GM12874 (cell line): ENCODE results near the gene CDKN2B-AS1.

Source experiments
- CTCF ChIP-seq: IDR thresholded peaks from 2 replicates; pipeline ENCODE4 v1.5.1; 2011; ENCODE audit warnings: low read depth, mild to moderate bottlenecking, control low read depth, low read length, moderate library complexity; ENCODE audit not compliant: insufficient read depth

The CDKN2B-AS1 gene

DNA sequence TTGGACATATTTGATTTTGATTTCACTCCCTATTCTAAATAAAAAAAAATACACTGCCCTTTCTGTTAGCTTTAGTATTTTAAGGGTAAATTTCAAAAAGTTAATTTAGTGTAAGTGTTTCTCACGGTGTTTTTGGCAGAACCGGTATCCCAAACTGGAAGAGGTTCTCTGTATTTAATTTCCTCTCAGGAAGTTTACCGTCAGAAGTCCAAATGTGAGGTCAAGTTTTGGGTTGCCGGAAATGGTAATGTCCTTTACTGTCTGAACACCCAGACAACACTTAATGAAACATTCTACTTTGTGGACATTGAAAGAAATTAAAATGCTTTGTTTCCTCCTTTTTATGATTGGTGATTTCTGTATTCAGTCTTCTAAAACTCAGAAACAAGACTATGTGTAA, 163.2 kb downstream of the CDKN2B-AS1 start:
- no peak for TF ChIP-seq CTCF

GRCh38 chr9:22158271-22158670, 163.7 kb downstream of the CDKN2B-AS1 start:
- TF ChIP-seq CTCF, result no peak

DNA sequence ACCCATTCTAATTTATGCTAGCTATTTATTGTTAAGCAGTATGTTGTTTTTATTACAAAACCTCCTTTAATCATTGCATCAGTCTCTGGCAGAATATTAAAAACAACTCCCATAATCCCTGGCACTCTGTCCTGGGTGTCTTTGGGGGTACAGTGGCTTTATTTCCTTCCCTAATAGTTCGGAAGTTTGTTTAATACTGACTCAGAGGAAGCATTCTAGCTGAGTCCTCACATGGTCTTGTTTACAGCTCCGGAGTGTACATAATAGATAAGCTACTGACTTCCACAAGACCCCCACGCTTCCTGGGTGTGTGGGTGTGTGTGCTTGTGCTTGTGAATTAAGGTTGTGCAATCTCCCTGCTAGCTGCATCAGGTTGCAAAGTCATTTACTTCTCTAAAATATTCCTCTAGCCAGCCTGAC, 164.3 kb downstream of the CDKN2B-AS1 start:
- TF ChIP-seq CTCF, result no peak

DNA sequence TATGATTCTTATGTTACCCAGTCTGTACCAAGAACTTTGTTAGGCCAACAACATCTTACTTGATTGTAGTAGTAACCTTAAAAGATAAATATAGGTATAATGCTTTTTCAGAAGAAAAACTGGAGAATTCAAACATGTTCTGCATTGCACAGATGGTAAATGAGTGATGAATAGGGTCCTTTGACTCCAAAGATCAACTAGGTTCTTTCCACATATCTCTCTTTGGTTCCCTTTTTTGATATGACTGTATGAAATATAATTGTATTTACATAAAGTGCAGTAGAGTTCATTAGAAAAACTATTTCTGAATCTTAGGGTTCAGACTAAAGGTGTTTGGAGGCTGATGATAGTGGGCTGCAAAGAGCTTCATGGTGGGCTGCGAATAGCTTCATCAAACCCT, 165.0 kb downstream of the CDKN2B-AS1 start:
- no peak for TF ChIP-seq CTCF

- no peak for TF ChIP-seq CTCF
These were observed 165.6 kb downstream of the CDKN2B-AS1 start for GRCh38 chr9:22160221-22160620.

DNA sequence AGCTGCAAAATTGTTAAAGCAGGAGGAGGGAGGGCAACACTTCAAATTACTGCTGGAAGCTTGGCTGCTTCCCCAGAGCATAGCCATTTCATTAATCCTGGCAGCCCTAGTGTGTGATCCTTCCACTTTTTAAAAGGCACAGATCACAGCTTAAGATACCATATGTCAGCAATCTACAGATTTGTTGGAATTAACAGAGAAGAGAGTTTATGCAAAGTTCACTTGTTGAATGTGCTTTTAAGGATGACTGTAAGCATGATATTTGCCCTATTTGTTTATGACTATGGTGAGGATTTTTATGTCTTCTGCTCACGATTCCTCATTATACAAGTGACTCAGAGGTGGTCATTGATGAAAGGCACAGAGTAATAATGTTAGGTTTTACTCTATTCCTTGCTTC, 170.6 kb downstream of the CDKN2B-AS1 start:
- no peak for TF ChIP-seq CTCF

DNA sequence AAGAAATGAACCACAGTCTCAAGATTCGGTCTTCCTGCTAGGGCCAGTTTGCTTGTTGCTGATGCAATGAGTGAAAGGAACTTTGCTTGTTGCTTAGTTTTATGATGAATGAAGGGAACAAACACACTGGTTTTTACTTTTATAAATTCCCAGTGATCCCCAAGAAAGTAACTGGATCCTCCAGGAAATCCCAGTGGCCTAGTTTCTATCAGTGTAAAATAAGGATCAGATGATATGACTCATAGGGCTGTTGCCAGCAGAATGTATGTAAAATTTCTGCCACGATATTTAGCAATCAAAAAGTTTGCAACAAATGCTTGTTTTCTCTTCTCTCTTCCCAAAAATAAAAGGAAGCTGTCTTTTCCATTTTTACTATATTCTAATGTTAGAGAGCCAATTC, 174.7 kb downstream of the CDKN2B-AS1 start:
- no peak for TF ChIP-seq CTCF
